HG03108 (cell line): ENCODE measurements around the gene APRT.

ENCODE experiments used
- ATAC-seq: cut with Tn5 transposase; IDR thresholded peaks from one replicate; pipeline ENCODE4 v1.9.1; 2021; ENCODE audit warnings: moderate library complexity; ENCODE audit not compliant: unreplicated experiment

APRT gene

DNA sequence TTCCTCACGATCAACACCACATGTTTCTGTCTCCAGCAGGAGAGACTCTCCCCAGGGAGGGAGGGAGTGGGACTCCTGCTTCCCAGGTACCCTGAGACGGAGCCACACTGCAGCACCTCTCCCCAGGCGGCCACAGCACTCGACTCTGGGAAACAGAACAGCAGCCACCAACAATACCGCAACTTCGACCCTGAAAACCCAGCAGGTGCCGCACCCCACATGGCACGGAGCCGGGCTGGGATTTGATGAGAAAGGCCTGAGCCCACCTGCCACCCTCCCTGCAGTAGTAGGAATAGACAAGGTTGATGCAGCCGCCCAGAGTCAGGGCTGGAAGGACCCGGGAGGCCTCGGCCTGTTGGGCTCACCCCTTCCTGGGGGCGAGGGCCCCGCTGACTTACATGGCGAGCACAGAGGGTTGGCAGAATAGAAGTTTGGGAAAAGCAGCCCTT is 30.6 kb upstream of the APRT start:
- no peak for ATAC-seq

DNA sequence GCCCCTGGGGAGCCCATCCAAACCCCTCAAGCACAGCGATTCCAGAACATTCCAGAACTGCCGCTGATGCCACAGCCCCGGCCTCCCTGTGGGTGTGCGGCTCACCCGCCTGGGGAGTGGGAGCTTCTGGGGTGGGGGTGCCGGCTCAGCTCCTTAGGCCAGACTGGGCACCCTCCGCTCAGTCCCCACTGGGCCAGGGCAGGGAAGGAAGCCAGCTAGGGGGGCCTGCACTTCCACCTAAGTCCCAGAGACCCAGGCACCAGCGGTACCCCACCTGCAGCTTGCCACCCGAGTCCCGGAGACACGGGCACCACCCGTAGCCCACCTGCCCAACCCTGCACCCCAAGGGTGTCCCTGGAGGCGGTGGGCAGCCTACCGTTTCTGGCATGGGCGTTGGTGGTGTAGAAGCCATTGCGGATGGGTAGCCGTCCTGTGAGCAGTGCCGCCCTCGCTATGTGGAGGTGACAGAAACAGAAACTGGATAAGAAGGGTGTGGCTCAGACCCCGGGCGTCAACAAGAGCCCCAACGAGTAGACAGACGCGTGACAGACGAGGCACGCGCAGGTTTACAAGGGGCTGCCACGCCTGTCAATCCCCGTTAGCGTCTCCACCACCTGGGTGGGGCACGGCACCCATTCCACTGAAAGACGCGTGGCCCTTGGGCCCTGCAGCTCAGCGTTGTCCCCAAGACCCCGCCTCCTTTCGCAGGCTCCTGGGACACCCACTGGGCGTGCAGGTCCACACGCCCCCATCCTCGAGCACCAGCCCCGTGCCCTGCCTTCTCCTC is 30.0 kb upstream of the APRT start:
- no peak for ATAC-seq

- no peak for ATAC-seq
These were observed 29.0 kb upstream of the APRT start for GRCh38 chr16:88840600-88841215.

DNA sequence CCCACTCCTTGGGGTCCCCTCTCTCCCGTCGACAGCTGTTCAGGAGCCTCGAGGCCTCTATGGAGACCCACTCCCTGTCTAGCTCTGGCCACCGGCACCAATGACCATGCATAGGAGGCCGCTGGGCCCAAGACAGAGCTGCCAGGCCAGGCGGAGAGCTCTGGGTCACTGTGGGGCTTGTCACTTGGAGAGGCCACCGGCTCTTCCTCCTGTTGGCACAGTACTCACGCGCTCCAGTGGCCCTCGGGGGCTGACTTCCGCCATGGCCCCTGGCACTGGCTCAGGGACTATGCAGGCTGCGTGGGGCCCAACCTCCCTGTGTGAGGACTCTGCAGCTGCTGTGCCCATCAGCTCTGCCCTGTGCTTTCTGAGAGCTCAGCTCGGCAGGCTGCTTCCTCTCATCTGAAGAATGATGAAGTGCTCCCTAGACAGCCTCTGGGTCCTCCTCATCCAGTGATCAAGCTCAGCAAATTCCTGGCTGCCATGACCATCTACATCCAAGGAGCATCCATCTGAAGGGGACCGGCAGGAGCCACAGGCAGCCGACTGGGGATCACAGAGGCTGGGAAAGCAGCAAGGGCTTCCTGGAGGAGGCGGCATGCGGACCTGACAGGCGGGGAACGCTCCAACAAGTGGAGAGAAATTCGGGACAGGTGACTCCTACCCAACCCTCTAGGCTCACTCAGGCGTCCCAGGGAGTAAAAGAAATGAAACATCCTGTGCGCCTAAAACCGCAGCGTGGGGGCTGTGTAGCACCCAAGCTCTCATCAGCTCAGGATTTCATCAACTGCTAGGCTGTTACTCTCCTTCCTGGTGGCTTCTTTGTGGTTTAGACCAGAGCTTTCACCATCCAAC is 28.2 kb upstream of the APRT start:
- no peak for ATAC-seq

- no peak for ATAC-seq
These were observed 27.4 kb upstream of the APRT start for GRCh38 chr16:88839026-88839529.

DNA sequence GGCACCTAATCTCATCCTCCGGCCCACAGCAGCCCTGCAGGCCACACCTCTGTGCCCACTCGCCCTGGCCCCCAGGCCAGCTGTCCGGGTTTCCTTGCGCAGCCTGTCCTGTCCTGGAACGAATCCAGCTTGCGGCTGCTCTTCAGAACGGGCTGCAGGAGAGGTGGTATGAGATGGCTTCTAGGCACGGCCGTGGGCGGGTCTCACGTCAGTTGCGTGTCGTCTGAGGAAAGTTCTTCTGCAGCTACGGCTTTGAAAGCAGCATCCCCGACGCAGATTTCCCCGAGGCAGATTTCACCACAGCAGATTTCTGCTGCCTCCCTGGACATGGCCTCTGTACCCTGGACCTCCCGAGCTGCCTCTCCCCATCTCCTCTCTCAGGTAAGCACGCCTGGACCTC is 26.8 kb upstream of the APRT start:
- no peak for ATAC-seq

DNA sequence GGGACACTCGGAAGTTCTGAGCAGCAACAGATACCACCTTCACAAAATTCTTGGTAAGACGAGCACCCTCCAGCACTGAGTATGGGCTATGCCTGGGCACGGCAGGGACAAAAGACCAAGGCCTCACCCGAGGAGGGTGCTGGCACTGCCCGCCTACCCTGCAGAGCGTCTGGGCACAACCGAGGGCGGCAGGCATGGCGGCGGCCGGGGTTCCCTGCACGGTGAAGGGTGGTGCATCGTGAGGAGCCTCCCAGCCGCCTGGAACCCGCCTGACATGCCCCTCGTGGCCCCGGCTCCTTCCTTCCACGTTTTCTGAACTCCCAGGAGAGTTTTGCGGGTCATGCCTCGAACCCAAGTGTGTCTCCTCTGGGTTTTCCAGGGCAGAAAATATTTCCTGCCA is 26.1 kb upstream of the APRT start:
- no peak for ATAC-seq

DNA sequence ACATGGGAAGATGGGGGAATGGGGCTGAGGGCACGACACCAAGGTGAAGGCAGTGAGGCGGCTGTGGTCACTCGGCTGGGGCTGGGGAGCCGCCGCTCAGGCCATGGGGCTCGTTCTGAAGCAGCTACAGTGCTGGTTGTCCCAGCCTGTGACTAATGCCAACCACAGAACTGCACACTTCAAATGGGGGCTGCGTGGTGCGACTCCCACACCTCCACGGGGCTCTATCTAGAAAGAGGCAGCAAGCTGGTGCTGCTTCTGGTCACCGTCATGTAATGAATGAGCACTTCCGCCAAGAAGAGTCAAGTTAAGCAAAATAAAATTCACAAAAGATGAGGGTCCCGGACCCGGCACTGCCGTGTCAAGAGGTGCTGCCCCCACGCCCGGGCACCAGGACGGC is 25.1 kb upstream of the APRT start:
- ATAC-seq: no peak

DNA sequence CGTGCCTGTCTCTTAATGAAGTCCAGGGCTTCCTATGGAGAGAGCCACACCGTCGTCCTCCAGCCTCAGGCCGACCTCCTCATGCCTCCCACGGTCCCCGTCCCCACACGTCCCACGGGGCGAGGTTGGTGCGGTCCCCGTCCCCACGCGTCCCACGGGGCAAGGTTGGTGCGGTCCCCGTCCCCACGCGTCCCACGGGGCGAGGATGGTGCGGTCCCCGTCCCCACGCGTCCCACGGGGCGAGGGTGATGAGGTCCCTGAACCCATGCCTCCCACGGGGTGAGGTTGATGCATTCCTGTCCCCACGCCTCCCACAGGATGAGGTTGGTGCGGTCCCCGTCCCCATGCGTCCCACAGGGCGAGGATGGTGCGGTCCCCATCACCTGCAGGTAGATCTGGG is 24.1 kb upstream of the APRT start:
- ATAC-seq: no peak

DNA sequence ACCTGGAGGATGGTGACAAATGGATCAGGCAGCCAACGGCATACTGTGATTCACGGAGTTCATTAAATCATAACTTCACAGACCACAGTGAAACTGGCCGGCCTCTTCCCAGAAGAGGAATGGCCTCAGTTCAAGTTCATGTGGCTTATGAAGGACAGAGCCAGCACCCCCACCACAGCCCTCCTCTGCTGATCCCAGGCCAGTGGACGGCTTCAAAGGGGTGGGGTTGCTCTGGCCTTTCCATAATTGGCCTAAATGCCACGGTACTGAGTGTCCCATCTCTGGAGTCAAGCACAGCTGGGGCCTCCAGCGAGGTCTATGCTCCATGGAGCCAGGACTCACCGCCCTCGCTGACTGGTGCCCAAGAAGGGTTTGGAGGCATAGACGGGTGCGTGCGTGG is 23.7 kb upstream of the APRT start:
- no peak for ATAC-seq

DNA sequence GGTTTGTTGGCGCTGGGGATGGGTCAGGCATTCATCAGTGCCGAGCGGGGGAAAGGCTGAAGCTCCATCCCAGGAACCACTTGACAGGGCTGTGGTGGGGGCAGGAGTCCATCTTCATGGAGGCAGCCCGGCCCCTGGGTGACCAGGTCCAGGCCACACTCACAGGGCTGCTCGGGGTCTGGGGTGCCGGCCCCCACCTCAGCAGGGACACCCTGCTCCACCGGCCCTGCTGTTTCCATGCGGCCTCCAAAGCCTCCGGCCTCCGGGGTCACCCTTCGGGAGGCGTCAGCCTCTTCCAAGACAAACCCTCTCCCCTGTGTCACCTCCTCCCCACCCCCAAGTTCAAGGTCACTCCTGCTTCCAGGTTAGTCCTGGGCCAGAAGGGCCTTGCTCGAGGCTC is 22.9 kb upstream of the APRT start:
- no peak for ATAC-seq

GRCh38 chr16:88833086-88833485 is 21.4 kb upstream of the APRT start:
- no peak for ATAC-seq

GRCh38 chr16:88831838-88832237 is 20.1 kb upstream of the APRT start:
- no peak for ATAC-seq

- no peak for ATAC-seq
These were observed 19.1 kb upstream of the APRT start for GRCh38 chr16:88830783-88831182.

DNA sequence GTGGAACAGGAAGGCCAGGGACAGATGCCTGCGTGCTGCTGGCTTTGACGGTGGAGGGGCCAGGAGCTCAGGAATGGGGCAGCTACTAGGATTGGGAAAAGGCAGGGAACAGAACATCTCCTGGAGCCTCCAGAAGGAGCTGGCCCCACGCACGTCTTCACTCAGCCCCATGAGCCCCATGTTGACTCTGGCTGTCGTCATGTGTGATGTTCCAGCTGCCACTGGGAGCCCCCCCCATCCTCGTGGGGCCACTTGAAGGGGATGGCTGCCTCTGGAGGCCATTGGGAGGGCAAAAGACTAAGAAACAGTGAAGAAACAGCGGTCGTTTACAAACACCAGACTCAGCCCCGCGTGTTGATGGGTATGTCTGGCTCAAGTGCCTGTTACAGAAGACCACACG is 18.5 kb upstream of the APRT start:
- no peak for ATAC-seq

GRCh38 chr16:88828711-88829110 is 17.0 kb upstream of the APRT start:
- no peak for ATAC-seq

DNA sequence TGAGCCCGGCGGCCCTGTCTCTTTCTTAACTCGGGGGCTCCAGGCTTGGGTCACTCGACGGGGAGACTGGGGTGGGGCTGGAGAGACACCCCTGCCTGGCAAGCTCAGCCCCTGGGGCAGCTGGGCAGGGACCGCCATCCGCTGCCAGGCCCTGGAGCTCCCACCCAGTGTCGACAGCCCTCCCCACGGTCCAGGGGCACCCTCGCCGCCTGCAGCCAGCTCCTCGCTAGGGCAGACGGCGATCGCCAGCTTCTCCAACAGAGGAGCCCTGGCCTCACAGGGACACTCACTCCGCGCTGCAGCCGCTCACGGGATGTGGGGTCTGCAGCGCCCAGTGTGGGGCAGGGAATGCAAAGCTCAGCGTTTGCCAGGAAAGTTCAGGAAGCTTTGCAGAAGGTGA is 16.0 kb upstream of the APRT start:
- no peak for ATAC-seq

DNA sequence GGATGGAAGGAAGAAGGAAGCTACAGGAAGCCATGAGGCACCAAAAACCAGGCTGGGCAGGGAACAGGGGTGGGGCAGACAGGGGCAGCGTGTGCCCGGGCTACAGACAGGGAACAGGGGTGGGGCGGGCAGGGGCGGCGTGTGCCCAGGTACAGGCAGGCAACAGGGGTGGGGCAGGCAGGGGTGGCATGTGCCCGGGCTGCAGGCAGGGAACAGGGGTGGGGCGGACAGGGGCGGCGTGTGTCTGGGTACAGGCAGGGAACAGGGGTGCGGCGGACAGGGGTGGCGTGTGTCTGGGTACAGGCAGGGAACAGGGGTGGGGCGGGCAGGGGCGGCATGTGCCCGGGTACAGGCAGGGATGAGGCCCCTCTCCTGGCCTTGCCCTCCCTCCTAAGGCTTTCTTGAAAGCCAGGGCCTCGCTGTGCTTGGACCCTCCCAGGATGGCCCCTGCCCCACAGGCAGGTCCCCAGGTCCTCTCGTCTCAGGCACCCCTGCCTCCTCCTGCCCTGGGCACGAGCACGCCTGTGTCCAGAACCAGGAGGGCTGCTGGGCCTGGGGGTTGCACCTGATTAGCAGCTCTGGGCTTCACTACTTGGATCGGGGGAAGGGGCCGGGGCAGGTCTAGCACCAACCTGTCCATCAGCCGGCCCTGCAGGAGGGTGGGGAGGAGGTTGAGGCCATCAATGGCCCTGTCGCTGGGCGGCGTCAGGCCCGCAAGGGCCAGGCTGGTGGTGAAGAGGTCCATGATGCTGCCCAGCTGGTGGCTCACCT is 14.5 kb upstream of the APRT start:
- no peak for ATAC-seq

DNA sequence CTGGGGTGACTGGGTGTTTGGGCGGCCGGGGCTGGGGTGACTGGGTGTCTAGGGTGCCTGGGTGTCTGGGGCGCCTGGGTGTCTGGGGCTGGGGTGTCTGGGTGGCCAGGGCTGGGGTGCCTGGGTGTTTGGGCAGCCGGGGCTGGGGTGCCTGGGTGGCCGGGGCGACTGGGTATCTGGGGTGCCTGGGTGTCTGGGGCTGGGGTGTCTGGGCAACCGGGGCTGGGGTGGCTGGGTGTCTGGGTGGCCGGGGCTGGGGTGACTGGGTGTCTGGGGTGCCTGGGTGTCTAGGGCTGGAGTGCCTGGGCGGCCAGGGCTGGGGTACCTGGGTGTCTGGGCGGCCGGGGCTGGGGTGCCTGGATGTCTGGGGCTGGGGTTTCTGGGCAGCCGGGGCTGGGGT is 13.4 kb upstream of the APRT start:
- no peak for ATAC-seq

DNA sequence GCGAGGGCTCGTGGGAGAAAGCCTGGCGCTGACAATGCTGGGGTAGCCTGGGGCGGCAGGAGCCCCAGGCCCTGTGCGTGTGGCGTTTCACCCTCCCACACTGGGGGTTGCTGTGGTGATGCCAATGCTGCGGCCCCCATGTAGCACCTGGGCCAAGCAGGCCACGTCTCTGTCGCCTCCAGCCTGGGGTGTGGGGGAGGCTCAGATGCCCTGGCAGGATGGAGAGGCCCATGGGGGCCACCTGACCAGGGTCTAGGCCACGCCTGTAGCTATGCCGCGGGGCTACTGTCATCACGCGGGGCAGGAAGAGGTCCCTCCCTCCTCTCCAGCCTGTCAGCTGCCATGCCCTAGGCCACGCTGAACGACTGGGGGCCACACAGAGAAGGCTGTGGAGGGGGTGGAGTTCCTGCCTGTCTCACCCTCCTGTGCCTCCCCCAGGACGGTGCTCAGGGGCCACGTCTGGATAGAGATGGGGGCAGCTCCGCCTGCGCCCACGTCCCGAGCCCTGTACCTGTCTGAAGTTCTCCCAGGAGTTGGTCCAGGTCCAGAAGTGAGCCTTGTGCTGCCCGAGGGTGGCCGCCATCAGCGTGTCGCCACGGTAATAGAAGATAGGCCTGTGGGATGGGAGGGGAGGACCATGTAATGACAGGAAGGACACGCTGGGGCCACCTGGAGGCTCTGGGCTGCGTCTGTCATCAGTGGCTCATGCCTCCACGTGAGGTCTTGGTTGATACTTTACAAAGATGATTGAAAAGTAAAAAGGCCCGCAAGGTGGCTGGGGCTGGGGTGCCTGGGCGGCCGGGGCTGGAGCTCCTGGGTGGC is 12.7 kb upstream of the APRT start:
- ATAC-seq: no peak
